ENCODE measurements around the gene C1QTNF6. TPM values are rescaled to one million over a fixed set of nuclear protein-coding genes. Genes with fewer than 3 reads are reported as not detected.
"Not testable (repeated sequence)": the region's sequence is repeated elsewhere in the genome, so short reads cannot be mapped to it uniquely, and the experiment has no call there.

Gene C1QTNF6
- total RNA-seq, result 51.8 to 58.3 TPM (median 54.1 TPM) in 3 replicates

- TF ChIP-seq CTCF (IDR thresholded peaks at IDR 0.05; ENCODE audit: unreplicated experiment), result no peak
- H3K27ac Mint-ChIP-seq, result peak within 1 kb of the TSS; percentile 89
These were observed at the start of gene C1QTNF6 for GRCh38 chr22:37187891-37188761. Gene C1QTNF6 (minus strand): TSS chr22:37188247. CDS start chr22:37188213, 34 bp downstream.

DNA sequence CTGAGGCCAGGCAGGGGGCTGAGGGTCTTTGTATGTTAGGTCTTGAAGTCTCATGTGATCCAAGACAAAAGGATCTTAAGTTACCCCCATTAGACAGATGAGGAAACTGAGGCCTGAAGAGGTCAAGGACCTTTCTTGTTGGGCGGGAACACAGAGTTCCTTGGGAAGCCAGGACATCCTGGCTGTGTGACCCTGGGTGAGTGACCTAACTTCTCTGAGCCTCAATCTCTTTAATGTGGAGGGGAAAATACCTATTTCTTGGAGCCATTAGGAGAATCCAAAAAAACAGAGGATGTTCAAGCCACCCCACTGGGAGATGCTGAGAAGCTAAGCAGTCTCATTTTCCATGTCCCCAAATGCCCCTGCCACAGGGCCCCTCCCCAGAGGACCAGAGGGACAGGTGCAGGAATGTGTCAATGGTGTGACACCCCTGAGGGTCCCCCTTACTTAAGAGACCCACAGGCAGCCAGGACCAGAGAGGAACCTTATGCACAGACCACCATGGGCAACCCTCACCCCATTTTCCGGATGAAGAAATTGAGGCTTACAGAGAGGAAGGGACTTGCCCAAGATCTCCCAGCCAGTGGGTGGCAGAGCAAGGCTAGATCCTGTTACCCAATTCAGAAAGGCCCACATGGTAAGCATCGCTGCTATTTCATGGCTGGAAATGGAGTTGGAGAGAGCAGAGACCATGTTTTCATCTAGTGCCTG, 48.0 kb upstream of the C1QTNF6 start:
- no peak for DNase-seq (ENCODE audit: low spot score in 2 of 2, unreplicated experiment in 2 of 2)
- TF ChIP-seq CTCF (IDR thresholded peaks at IDR 0.05; ENCODE audit: unreplicated experiment), result no peak
- Mint-ChIP-seq H3K4me3 (no peak overlapping the region), H3K9me3 (no peaks in the 10 kb centered on the region), H3K36me3 (no peaks in the 10 kb centered on the region), H3K27me3 (ENCODE audit: low read depth) (peaks cover 11% of the 10 kb centered on the region), H3K27ac (no peak overlapping the region), H3K4me1 (peaks cover 8% of the 10 kb centered on the region)

More at GRCh38 chr22:37187891-37188761, at the start of gene C1QTNF6:
- Mint-ChIP-seq H3K36me3 (peaks cover 15% of the 10 kb centered on the region), H3K9me3 (peaks cover 15% of the 10 kb centered on the region), H3K27me3 (ENCODE audit: low read depth) (no peaks in the 10 kb centered on the region), H3K4me3 (peak within 1 kb of the TSS; percentile 78), H3K4me1 (peaks cover 47% of the 10 kb centered on the region)
- peak in 1 of 2 experiments; percentile 55 for DNase-seq (ENCODE audit: low spot score in 2 of 2, unreplicated experiment in 2 of 2)

DNA sequence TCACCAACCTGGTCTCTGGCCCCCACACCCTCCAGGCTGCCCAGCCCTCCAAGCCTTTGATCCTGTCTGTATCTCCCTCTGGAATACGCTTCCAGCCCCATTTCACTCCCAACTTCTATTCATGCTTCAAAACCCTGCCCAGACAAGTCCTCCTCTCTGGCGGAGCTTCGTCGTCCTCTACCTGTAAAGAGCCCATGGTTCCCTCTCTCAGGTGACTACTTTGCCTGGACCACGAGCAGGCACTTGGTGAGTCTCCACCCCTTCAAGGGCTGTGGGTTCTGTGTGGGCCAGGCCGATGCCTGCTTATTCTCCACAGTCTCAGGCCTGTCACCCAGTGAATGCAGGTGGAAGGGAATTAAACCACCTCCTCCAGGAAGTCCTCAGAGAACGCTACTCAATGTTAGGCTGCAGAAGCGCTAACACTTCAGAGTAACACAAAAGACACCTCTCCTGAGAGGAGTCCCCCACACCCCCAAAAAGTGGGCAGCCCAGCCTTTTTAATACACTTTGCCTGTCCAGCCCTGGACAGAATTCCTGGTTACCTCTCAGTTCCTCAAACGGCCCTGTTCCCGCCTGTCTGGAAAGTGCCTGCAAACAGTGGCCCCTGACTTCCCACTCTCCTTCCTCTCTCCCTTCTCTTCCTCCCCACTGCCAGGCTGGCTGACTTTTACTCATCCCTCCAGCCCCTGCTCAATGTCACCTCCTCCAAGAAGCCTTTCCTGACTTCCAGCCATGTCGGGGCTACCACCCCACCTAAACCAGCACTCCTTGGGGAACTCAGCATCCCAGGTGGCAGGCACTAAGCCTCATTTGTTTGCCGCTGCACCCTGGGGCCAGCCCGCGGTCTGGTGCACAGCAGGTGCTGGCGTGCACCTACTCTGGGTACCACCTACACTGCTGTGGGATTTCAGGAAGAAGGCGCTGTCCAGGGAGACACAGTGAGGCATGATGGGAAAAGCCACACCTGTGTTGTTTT, 47.0 kb upstream of the C1QTNF6 start:
- H3K4me3 Mint-ChIP-seq, result no peak overlapping the region
- H3K36me3 Mint-ChIP-seq, result no peaks in the 10 kb centered on the region
- H3K4me1 Mint-ChIP-seq, result peaks cover 8% of the 10 kb centered on the region
- no peak overlapping the region for H3K27ac Mint-ChIP-seq
- H3K27me3 Mint-ChIP-seq (ENCODE audit: low read depth), result peaks cover 11% of the 10 kb centered on the region
- TF ChIP-seq CTCF (IDR thresholded peaks at IDR 0.05; ENCODE audit: unreplicated experiment), result no peak
- DNase-seq (ENCODE audit: low spot score in 2 of 2, unreplicated experiment in 2 of 2), result no peak
- no peaks in the 10 kb centered on the region for H3K9me3 Mint-ChIP-seq

DNA sequence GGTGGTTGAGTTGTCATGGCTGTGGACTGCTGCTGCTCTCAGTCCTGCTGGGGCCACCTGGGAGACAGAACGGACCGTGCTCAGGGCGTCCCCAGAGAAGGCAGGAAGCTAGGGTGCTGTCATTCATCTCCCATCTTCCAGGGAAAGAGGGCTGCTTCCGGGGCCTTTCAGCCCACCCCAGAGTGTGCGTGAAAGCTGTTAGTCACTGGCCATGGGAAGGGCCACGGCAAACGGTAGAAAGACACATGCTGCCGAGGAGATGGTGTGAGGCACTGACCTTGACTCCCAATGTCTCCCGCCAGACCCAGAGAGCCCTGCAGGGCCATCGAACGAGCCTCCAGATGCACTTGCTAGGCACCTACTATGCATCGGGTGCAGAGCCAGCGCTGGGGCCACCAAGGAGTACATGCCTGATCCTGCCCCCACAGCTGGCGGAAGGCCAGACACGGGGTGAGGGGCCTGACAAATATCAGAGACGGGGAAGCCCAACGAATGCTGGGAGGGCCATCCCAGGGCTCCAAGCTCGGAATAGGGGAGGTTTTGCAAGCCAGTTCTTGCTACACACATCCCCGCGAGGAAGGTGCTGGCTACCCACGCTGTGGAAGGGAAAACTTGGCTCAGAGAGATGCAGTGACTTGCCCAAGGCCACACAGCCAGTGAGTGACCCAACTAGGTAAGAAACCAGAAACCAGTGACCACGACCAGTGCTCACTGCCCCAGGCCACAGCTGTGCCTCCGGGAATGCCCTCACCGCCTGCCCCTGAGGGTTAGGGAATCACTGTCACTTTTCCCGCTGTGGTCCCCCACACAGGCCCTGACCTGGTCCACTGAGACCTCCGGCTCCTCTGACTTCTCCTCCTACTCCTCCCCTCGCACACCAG, 45.9 kb upstream of the C1QTNF6 start:
- DNase-seq (ENCODE audit: low spot score in 2 of 2, unreplicated experiment in 2 of 2), result no peak
- Mint-ChIP-seq H3K27ac (no peak overlapping the region), H3K36me3 (no peaks in the 10 kb centered on the region), H3K4me3 (no peak overlapping the region), H3K4me1 (peaks cover 13% of the 10 kb centered on the region), H3K27me3 (ENCODE audit: low read depth) (peaks cover 9% of the 10 kb centered on the region), H3K9me3 (no peaks in the 10 kb centered on the region)
- no peak for TF ChIP-seq CTCF (IDR thresholded peaks at IDR 0.05; ENCODE audit: unreplicated experiment)

- DNase-seq (ENCODE audit: low spot score in 2 of 2, unreplicated experiment in 2 of 2); H3K4me3 Mint-ChIP-seq; H3K27me3 Mint-ChIP-seq (ENCODE audit: low read depth); H3K27ac Mint-ChIP-seq; H3K36me3 Mint-ChIP-seq; H3K9me3 Mint-ChIP-seq: not testable (repeated sequence)
- peaks cover 18% of the 10 kb centered on the region for H3K4me1 Mint-ChIP-seq
These were observed 45.3 kb upstream of the C1QTNF6 start for GRCh38 chr22:37233371-37233750.

Data from mesothelial cell of epicardium (in vitro differentiated cells).